Measurements from ENCODE around the gene PML.

PML gene

GRCh38 chr15:73950831-73951561 is 43.5 kb upstream of the PML start:
- WGBS (ENCODE audit: insufficient coverage, insufficient read length) = no CpG with 5 or more reads among the region's 15 CpGs
- H3K27ac ChIP-seq (ENCODE audit: low read length) = no peak overlapping the region
- H3K4me3 ChIP-seq (ENCODE audit: low read length) = no peak overlapping the region
- no peaks in the 10 kb centered on the region for H3K4me1 ChIP-seq (ENCODE audit: control insufficient read depth, insufficient read depth, low read length)
- no peak for DNase-seq (ENCODE audit: low read depth, low spot score)
- no peaks in the 10 kb centered on the region for H3K9me3 ChIP-seq (ENCODE audit: control insufficient read depth, insufficient read depth, low read length)
- no peaks in the 10 kb centered on the region for H3K27me3 ChIP-seq (ENCODE audit: control insufficient read depth, insufficient read depth, low read length)
- no peaks in the 10 kb centered on the region for H3K36me3 ChIP-seq (ENCODE audit: control insufficient read depth, insufficient read depth, low read length)

GRCh38 chr15:73951601-73952000 is 42.9 kb upstream of the PML start:
- DNase-seq (ENCODE audit: low read depth, low spot score) = no peak
- no peaks in the 10 kb centered on the region for H3K27me3 ChIP-seq (ENCODE audit: control insufficient read depth, insufficient read depth, low read length)
- H3K4me3 ChIP-seq (ENCODE audit: low read length) = no peak overlapping the region
- H3K36me3 ChIP-seq (ENCODE audit: control insufficient read depth, insufficient read depth, low read length) = no peaks in the 10 kb centered on the region
- WGBS (ENCODE audit: insufficient coverage, insufficient read length) = no CpG with 5 or more reads among the region's 13 CpGs
- no peaks in the 10 kb centered on the region for H3K4me1 ChIP-seq (ENCODE audit: control insufficient read depth, insufficient read depth, low read length)
- no peaks in the 10 kb centered on the region for H3K9me3 ChIP-seq (ENCODE audit: control insufficient read depth, insufficient read depth, low read length)
- no peak overlapping the region for H3K27ac ChIP-seq (ENCODE audit: low read length)

GRCh38 chr15:73952171-73952912 is 42.2 kb upstream of the PML start:
- H3K27me3 ChIP-seq (ENCODE audit: control insufficient read depth, insufficient read depth, low read length) = no peaks in the 10 kb centered on the region
- DNase-seq (ENCODE audit: low read depth, low spot score) = no peak
- H3K4me1 ChIP-seq (ENCODE audit: control insufficient read depth, insufficient read depth, low read length) = no peaks in the 10 kb centered on the region
- H3K4me3 ChIP-seq (ENCODE audit: low read length) = no peak overlapping the region
- no peak overlapping the region for H3K27ac ChIP-seq (ENCODE audit: low read length)
- H3K36me3 ChIP-seq (ENCODE audit: control insufficient read depth, insufficient read depth, low read length) = no peaks in the 10 kb centered on the region
- WGBS (ENCODE audit: insufficient coverage, insufficient read length) = no CpG with 5 or more reads among the region's 21 CpGs
- H3K9me3 ChIP-seq (ENCODE audit: control insufficient read depth, insufficient read depth, low read length) = no peaks in the 10 kb centered on the region

GRCh38 chr15:73952913-73953750 is 41.4 kb upstream of the PML start:
- no peak overlapping the region for H3K4me3 ChIP-seq (ENCODE audit: low read length)
- no peaks in the 10 kb centered on the region for H3K36me3 ChIP-seq (ENCODE audit: control insufficient read depth, insufficient read depth, low read length)
- H3K27me3 ChIP-seq (ENCODE audit: control insufficient read depth, insufficient read depth, low read length) = no peaks in the 10 kb centered on the region
- H3K27ac ChIP-seq (ENCODE audit: low read length) = no peak overlapping the region
- WGBS (ENCODE audit: insufficient coverage, insufficient read length) = no CpG with 5 or more reads among the region's 10 CpGs
- no peaks in the 10 kb centered on the region for H3K4me1 ChIP-seq (ENCODE audit: control insufficient read depth, insufficient read depth, low read length)
- no peaks in the 10 kb centered on the region for H3K9me3 ChIP-seq (ENCODE audit: control insufficient read depth, insufficient read depth, low read length)
- no peak for DNase-seq (ENCODE audit: low read depth, low spot score)

GRCh38 chr15:73954188-73955145 is 40.0 kb upstream of the PML start:
- H3K4me1 ChIP-seq (ENCODE audit: control insufficient read depth, insufficient read depth, low read length) = no peaks in the 10 kb centered on the region
- no peak overlapping the region for H3K27ac ChIP-seq (ENCODE audit: low read length)
- no peaks in the 10 kb centered on the region for H3K36me3 ChIP-seq (ENCODE audit: control insufficient read depth, insufficient read depth, low read length)
- H3K9me3 ChIP-seq (ENCODE audit: control insufficient read depth, insufficient read depth, low read length) = no peaks in the 10 kb centered on the region
- no peak for DNase-seq (ENCODE audit: low read depth, low spot score)
- WGBS (ENCODE audit: insufficient coverage, insufficient read length) = no CpG with 5 or more reads among the region's 27 CpGs
- no peaks in the 10 kb centered on the region for H3K27me3 ChIP-seq (ENCODE audit: control insufficient read depth, insufficient read depth, low read length)
- no peak overlapping the region for H3K4me3 ChIP-seq (ENCODE audit: low read length)

- DNase-seq (ENCODE audit: low read depth, low spot score) = no peak
- H3K4me1 ChIP-seq (ENCODE audit: control insufficient read depth, insufficient read depth, low read length) = no peaks in the 10 kb centered on the region
- WGBS (ENCODE audit: insufficient coverage, insufficient read length) = no CpG with 5 or more reads among the region's 4 CpGs
- H3K36me3 ChIP-seq (ENCODE audit: control insufficient read depth, insufficient read depth, low read length) = no peaks in the 10 kb centered on the region
- H3K4me3 ChIP-seq (ENCODE audit: low read length) = no peak overlapping the region
- no peaks in the 10 kb centered on the region for H3K27me3 ChIP-seq (ENCODE audit: control insufficient read depth, insufficient read depth, low read length)
- no peak overlapping the region for H3K27ac ChIP-seq (ENCODE audit: low read length)
- no peaks in the 10 kb centered on the region for H3K9me3 ChIP-seq (ENCODE audit: control insufficient read depth, insufficient read depth, low read length)
Measured at GRCh38 chr15:73955326-73955725, 39.2 kb upstream of the PML start.

GRCh38 chr15:73955861-73956742 is 38.4 kb upstream of the PML start:
- no peak overlapping the region for H3K27ac ChIP-seq (ENCODE audit: low read length)

GRCh38 chr15:73956743-73957135 is 37.8 kb upstream of the PML start:
- Histone ChIP-seq H3K36me3 (ENCODE audit: control insufficient read depth, insufficient read depth, low read length) (no peaks in the 10 kb centered on the region), H3K4me1 (ENCODE audit: control insufficient read depth, insufficient read depth, low read length) (no peaks in the 10 kb centered on the region), H3K4me3 (ENCODE audit: low read length) (no peak overlapping the region), H3K9me3 (ENCODE audit: control insufficient read depth, insufficient read depth, low read length) (no peaks in the 10 kb centered on the region), H3K27ac (ENCODE audit: low read length) (no peak overlapping the region), H3K27me3 (ENCODE audit: control insufficient read depth, insufficient read depth, low read length) (no peaks in the 10 kb centered on the region)
- no peak for DNase-seq (ENCODE audit: low read depth, low spot score)
- no CpG with 5 or more reads among the region's 9 CpGs for whole genome bisulfite sequencing (ENCODE audit: insufficient coverage, insufficient read length)

More at GRCh38 chr15:73955861-73956742, 38.4 kb upstream of the PML start:
- H3K36me3 ChIP-seq (ENCODE audit: control insufficient read depth, insufficient read depth, low read length) = no peaks in the 10 kb centered on the region
- H3K4me1 ChIP-seq (ENCODE audit: control insufficient read depth, insufficient read depth, low read length) = no peaks in the 10 kb centered on the region
- no CpG with 5 or more reads among the region's 12 CpGs for WGBS (ENCODE audit: insufficient coverage, insufficient read length)
- no peaks in the 10 kb centered on the region for H3K27me3 ChIP-seq (ENCODE audit: control insufficient read depth, insufficient read depth, low read length)
- DNase-seq (ENCODE audit: low read depth, low spot score) = no peak
- no peak overlapping the region for H3K4me3 ChIP-seq (ENCODE audit: low read length)
- H3K9me3 ChIP-seq (ENCODE audit: control insufficient read depth, insufficient read depth, low read length) = no peaks in the 10 kb centered on the region

GRCh38 chr15:73957276-73957675 is 37.2 kb upstream of the PML start:
- no CpG with 5 or more reads among the region's 8 CpGs for WGBS (ENCODE audit: insufficient coverage, insufficient read length)
- no peak for DNase-seq (ENCODE audit: low read depth, low spot score)
- Histone ChIP-seq H3K9me3 (ENCODE audit: control insufficient read depth, insufficient read depth, low read length) (no peaks in the 10 kb centered on the region), H3K36me3 (ENCODE audit: control insufficient read depth, insufficient read depth, low read length) (no peaks in the 10 kb centered on the region), H3K4me1 (ENCODE audit: control insufficient read depth, insufficient read depth, low read length) (no peaks in the 10 kb centered on the region), H3K4me3 (ENCODE audit: low read length) (no peak overlapping the region), H3K27me3 (ENCODE audit: control insufficient read depth, insufficient read depth, low read length) (no peaks in the 10 kb centered on the region), H3K27ac (ENCODE audit: low read length) (no peak overlapping the region)
